Adrenal gland (tissue), 5 donors: ENCODE measurements around the gene TMEM255B.

Experiments
- POLR2A ChIP-seq, 2 donors: fragments of 450-650 bp; IDR thresholded peaks; one replicate each; pipeline ENCODE4 v1.6.1; 2017; ENCODE audit warnings: antibody characterized with exemption in 2 of 2, mild to moderate bottlenecking in 2 of 2, moderate library complexity in 1 of 2
- TF ChIP-seq, protein P1 (sequence below), 6 experiments: fragments of 450-650 bp in 4 of 6; fragments of 200-600 bp in 2 of 6; sonication (generic) in 1 of 6; IDR thresholded peaks; 1 replicate in 5 of 6; 2 replicates in 1 of 6; pipeline versions ENCODE4 v1.5.1 to v1.8.0; 2016 to 2021; ENCODE audit warnings: antibody characterized with exemption in 6 of 6, mild to moderate bottlenecking in 2 of 6, moderate library complexity in 1 of 6
- donor health status: DM: no; HTN: no; CAD: no.

DNA sequence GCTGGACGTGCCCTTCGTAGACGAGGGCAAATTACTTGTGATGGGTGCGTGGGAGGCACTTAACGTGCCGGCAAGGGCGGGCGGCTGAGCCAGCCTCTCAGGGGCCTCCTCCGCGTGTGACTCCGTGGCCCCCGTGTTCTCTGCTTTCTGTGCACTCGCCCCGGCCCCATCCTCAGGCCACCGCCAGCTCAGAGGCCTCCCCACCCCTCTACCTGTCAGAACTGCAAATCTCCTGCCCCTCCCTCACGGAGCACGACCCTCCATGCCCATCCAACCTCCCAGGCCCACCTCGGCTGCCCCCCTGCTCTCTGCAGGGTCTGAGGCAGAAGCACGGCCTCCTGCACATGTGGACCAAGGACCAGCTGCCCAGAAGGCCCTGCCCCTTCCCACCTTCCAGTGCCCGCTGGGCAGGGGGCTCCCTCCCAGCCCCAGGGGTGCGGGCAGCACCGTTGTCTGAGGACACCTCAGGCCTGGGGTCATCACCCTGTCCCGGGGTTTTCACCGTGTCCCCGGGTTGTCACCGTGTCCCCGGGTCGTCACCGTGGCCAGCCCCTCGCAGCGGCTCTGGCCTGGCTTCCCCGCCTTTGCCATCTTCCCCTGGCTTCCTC lies 44.5 kb downstream of the TMEM255B start:
- TF ChIP-seq, protein P1, sequence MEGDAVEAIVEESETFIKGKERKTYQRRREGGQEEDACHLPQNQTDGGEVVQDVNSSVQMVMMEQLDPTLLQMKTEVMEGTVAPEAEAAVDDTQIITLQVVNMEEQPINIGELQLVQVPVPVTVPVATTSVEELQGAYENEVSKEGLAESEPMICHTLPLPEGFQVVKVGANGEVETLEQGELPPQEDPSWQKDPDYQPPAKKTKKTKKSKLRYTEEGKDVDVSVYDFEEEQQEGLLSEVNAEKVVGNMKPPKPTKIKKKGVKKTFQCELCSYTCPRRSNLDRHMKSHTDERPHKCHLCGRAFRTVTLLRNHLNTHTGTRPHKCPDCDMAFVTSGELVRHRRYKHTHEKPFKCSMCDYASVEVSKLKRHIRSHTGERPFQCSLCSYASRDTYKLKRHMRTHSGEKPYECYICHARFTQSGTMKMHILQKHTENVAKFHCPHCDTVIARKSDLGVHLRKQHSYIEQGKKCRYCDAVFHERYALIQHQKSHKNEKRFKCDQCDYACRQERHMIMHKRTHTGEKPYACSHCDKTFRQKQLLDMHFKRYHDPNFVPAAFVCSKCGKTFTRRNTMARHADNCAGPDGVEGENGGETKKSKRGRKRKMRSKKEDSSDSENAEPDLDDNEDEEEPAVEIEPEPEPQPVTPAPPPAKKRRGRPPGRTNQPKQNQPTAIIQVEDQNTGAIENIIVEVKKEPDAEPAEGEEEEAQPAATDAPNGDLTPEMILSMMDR (IDR thresholded peaks at IDR 0.05), result no peak
- TF ChIP-seq POLR2A (IDR thresholded peaks at IDR 0.05), result no peak
